NCI-H774 (cell line): Measurements from ENCODE around the gene TSPAN9.

Experiments
- DNase-seq: peaks from one replicate; lab custom pipeline; 2025; lab: John Stamatoyannopoulos, UW

Gene TSPAN9

GRCh38 chr12:3316776-3317480, 239.7 kb downstream of the TSPAN9 start:
- DNase-seq: no peak

GRCh38 chr12:3317481-3317815, 240.3 kb downstream of the TSPAN9 start:
- no peak for DNase-seq

GRCh38 chr12:3317841-3318501, 240.8 kb downstream of the TSPAN9 start:
- no peak for DNase-seq

GRCh38 chr12:3319723-3320492, 242.7 kb downstream of the TSPAN9 start:
- DNase-seq: no peak

- DNase-seq: no peak
These were observed 243.8 kb downstream of the TSPAN9 start for GRCh38 chr12:3320881-3321509.

- no peak for DNase-seq
These were observed 244.7 kb downstream of the TSPAN9 start for GRCh38 chr12:3321881-3322280.

- no peak for DNase-seq
These were observed 246.0 kb downstream of the TSPAN9 start for GRCh38 chr12:3323002-3323685.

GRCh38 chr12:3325736-3326135, 248.6 kb downstream of the TSPAN9 start:
- no peak for DNase-seq

GRCh38 chr12:3326156-3326849, 249.1 kb downstream of the TSPAN9 start:
- no peak for DNase-seq

GRCh38 chr12:3326850-3327780, 249.9 kb downstream of the TSPAN9 start:
- DNase-seq: no peak

- DNase-seq: no peak
These were observed 250.9 kb downstream of the TSPAN9 start for GRCh38 chr12:3328081-3328480.

- no peak for DNase-seq
These were observed 251.4 kb downstream of the TSPAN9 start for GRCh38 chr12:3328571-3328970.

- DNase-seq: no peak
These were observed 252.2 kb downstream of the TSPAN9 start for GRCh38 chr12:3329361-3329760.

- DNase-seq: no peak
These were observed 253.9 kb downstream of the TSPAN9 start for GRCh38 chr12:3330976-3331510.

- DNase-seq: no peak
These were observed 255.0 kb downstream of the TSPAN9 start for GRCh38 chr12:3332188-3332587.

- DNase-seq: no peak
These were observed 256.4 kb downstream of the TSPAN9 start for GRCh38 chr12:3333583-3333982.

GRCh38 chr12:3333991-3334391, 256.8 kb downstream of the TSPAN9 start:
- no peak for DNase-seq

- DNase-seq: no peak
These were observed 257.9 kb downstream of the TSPAN9 start for GRCh38 chr12:3335078-3335487.
